Testis (tissue), 2 donors: ENCODE data around the gene SLC47A1.

Experiments used
- POLR2A ChIP-seq: fragments of 450-650 bp; IDR thresholded peaks from one replicate; pipeline ENCODE4 v1.6.1; 2017; ENCODE audit warnings: antibody characterized with exemption, mild to moderate bottlenecking, moderate library complexity
- TF ChIP-seq, protein P1 (sequence below), 3 experiments: fragments of 450-650 bp in 2 of 3; fragments of 200-600 bp in 1 of 3; sonication (generic) in 1 of 3; IDR thresholded peaks; one replicate each; pipeline ENCODE4 v1.5.1; 2016 to 2019; ENCODE audit warnings: antibody characterized with exemption in 3 of 3, mild to moderate bottlenecking in 2 of 3, moderate library complexity in 1 of 3

DNA sequence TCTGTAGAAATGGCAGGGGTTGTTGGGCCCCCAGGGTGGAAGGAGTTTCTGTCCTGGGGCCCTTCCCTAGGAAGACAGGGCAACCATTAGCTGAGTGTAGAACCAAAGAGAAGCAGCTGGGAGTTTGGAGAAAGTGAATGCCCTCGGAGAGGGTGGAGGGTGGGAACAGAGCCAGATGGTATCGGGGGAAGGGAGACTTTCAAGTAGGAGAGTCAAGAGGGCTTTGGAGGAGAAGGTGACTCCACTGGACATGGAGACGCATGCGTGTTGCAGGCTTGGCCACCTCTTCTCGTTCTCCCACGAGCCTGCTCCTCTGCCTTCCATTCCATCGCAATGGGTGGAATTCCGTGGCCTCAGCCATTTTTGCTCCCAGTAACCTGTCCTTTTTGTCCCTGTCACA is 19.4 kb downstream of the SLC47A1 start:
- no peak for TF ChIP-seq POLR2A
- TF ChIP-seq, protein P1, sequence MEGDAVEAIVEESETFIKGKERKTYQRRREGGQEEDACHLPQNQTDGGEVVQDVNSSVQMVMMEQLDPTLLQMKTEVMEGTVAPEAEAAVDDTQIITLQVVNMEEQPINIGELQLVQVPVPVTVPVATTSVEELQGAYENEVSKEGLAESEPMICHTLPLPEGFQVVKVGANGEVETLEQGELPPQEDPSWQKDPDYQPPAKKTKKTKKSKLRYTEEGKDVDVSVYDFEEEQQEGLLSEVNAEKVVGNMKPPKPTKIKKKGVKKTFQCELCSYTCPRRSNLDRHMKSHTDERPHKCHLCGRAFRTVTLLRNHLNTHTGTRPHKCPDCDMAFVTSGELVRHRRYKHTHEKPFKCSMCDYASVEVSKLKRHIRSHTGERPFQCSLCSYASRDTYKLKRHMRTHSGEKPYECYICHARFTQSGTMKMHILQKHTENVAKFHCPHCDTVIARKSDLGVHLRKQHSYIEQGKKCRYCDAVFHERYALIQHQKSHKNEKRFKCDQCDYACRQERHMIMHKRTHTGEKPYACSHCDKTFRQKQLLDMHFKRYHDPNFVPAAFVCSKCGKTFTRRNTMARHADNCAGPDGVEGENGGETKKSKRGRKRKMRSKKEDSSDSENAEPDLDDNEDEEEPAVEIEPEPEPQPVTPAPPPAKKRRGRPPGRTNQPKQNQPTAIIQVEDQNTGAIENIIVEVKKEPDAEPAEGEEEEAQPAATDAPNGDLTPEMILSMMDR (IDR thresholded peaks at IDR 0.05) = no peak
